ENCODE data around the gene SREBF2.

Gene SREBF2

DNA sequence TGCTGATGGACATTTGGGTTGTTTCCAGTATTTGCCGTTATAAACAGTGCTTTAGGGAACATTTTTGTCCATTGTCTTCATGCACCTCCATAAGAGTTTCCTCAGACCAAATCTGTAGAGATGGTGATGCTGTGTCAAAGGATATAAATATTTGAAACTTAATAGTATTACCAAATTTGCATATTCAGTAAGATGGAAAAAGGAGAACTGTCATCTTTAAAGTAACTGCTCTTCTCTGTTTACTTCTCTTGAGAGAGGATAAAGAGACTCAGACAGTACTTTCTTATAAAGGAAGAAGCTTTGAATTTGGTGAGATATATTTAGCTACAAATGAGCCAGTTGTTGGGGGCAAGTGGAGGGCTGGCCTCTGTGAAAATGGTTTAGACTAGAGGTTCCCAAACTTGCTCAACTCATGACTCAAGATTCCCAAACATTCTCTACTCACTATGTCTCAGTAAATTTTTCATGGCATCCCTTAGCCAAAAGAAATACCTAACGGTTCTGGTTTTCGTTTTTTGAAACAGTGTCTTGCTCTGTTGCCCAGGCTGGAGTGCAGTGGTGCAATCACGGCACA, 55.8 kb downstream of the SREBF2 start:
- peaks cover 43% of the 10 kb centered on the region for H3K36me3 Mint-ChIP-seq
- H3K27ac Mint-ChIP-seq, result peak overlapping the region; percentile 88
- H3K27me3 Mint-ChIP-seq, result no peaks in the 10 kb centered on the region
- ATAC-seq (ENCODE audit: low read depth), result peak; percentile 15
- H3K4me1 Mint-ChIP-seq, result peaks cover 31% of the 10 kb centered on the region
- peak overlapping the region; percentile 56 for H3K4me3 Mint-ChIP-seq
- no peaks in the 10 kb centered on the region for H3K9me3 Mint-ChIP-seq
- no peak for DNase-seq (ENCODE audit: low spot score in 2 of 2)

DNA sequence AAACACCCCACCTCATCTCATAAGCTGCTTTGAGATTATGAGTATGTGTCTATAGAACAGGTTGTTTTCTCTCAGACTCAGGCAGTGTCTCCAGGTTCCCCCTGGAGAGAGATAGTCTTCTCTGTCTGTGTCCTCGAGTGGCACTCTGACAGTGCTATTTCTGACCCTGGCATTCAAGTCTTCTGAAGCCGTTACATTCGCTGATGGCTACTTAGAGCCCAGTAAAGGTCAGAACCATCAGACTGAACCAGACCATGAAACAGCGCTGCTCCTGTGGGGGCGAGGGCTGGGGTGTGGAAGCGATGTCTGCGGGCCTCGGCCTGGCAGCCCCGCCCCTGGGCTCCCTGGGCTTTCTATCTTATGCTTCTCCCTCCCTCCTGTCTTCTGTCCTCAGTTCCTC, 58.5 kb downstream of the SREBF2 start:
- ATAC-seq (ENCODE audit: low read depth) (no peak), DNase-seq (ENCODE audit: low spot score in 2 of 2) (no peak)
- Mint-ChIP-seq H3K36me3 (peaks cover 35% of the 10 kb centered on the region), H3K27me3 (no peaks in the 10 kb centered on the region), H3K4me3 (no peak overlapping the region), H3K9me3 (no peaks in the 10 kb centered on the region), H3K4me1 (peaks cover 22% of the 10 kb centered on the region), H3K27ac (peak overlapping the region; percentile 69)

DNA sequence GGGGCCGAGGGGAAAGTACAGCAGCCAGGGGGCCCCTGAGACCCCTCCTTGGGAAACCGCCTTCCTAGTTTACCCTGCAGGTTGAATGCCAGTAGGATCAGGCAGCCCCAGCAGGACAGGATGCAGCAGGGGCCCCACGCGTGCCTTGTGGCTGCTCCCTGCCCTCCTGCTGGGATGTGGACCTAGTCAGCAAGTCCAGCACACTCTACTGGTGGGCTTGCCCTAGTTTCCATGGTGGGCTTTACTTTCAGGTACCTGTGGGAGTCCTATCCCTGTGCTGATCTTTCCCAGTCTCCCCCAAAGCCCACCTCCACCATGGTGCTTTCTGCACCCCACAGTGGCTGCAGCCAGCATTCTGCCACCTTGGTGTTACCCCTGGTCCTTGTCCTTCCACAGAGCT, 59.8 kb downstream of the SREBF2 start:
- Mint-ChIP-seq H3K27ac (peak overlapping the region; percentile 82), H3K4me3 (no peak overlapping the region), H3K4me1 (peaks cover 12% of the 10 kb centered on the region), H3K36me3 (peaks cover 28% of the 10 kb centered on the region), H3K27me3 (no peaks in the 10 kb centered on the region), H3K9me3 (no peaks in the 10 kb centered on the region)
- ATAC-seq (ENCODE audit: low read depth) (no peak), DNase-seq (ENCODE audit: low spot score in 2 of 2) (no peak)

DNA sequence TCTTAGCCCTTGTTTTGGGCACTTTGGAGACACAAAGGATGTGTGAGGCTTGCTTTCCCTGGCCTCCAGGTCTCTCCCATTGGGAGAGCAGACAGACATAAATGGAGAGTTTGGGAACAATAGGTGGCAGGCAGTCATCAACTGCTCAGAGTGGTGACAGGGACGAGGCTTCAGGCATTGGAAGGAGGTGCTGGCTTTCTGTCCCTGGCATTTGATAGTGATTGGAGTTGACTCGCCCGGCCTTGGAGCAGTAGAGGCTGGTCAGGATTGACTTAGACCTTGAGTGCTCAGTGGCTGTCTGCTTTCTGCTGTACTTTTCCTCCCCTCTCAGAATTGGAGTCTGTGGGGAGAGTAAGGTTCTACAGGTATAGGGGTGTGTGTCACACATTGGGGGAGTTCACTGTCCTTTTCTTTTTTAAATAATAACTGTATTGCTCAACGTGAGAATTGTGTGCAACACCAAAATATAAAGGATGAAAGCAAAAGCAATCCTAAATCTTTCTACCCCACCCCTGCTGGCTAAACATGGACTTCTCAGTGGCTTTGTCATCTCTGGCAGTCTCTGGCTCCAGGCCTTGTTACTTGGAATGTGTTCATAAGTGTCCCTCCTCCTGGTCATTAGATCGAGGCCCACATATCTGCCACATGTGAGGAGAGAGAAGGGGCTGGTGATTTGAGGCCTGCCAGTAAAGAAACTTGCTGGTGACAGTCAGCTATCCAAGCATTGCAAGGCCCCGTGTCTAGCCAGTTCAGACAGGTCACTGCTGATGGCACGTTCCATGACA, 60.9 kb downstream of the SREBF2 start:
- no peak for ATAC-seq (ENCODE audit: low read depth)

DNA sequence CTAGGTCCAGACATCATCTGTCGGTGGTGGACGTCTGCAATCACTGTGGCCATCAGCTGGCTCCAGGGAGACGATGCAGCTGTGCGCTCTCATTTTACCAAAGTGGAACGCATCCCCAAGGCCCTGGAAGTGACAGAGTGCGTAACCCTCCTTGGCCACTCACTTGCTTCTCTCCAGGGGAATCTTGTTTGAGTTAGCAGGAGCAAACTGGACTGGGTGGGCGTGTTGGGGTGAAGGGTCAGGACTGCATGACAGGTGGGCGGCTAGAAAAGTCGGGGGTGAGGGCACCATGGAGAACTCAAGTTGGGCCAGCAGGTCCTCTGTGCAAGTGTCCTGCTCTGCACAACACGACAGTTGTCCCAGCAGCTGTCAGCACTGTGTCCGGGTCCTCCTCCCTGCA, 65.7 kb downstream of the SREBF2 start:
- H3K9me3 Mint-ChIP-seq, result no peaks in the 10 kb centered on the region
- DNase-seq (ENCODE audit: low spot score in 2 of 2) (no peak), ATAC-seq (ENCODE audit: low read depth) (no peak)
- H3K27ac Mint-ChIP-seq, result no peak overlapping the region
- no peak overlapping the region for H3K4me3 Mint-ChIP-seq
- H3K4me1 Mint-ChIP-seq, result no peaks in the 10 kb centered on the region
- H3K27me3 Mint-ChIP-seq, result no peaks in the 10 kb centered on the region
- H3K36me3 Mint-ChIP-seq, result peaks cover 14% of the 10 kb centered on the region

More for the DNA sequence above, 60.9 kb downstream of the SREBF2 start:
- Mint-ChIP-seq H3K4me3 (no peak overlapping the region), H3K27ac (no peak overlapping the region), H3K36me3 (peaks cover 26% of the 10 kb centered on the region), H3K27me3 (no peaks in the 10 kb centered on the region), H3K4me1 (peaks cover 2% of the 10 kb centered on the region), H3K9me3 (no peaks in the 10 kb centered on the region)
- DNase-seq (ENCODE audit: low spot score in 2 of 2), result no peak

DNA sequence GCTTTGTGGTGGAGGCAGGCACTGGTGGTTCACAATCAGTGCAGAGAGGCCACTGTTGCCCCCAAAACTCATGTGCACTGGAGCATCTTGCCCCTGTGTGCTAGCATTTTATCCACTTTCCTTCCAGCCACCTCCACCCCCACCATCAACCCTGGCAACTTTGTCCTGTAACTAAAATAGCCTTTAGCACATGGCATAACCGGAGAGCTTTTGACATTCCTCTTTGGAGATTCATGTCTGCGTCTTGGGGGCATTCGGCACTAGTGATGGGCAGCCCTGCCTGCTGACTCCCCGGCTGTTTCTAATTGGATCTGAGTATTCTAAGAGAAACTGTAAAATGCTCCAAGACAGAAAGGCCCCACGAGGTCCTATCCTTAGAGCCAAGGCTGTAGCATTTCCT, 66.2 kb downstream of the SREBF2 start:
- Mint-ChIP-seq H3K27ac (no peak overlapping the region), H3K4me3 (no peak overlapping the region), H3K36me3 (peaks cover 15% of the 10 kb centered on the region), H3K9me3 (no peaks in the 10 kb centered on the region), H3K4me1 (no peaks in the 10 kb centered on the region), H3K27me3 (no peaks in the 10 kb centered on the region)
- ATAC-seq (ENCODE audit: low read depth), result no peak
- DNase-seq (ENCODE audit: low spot score in 2 of 2), result no peak

DNA sequence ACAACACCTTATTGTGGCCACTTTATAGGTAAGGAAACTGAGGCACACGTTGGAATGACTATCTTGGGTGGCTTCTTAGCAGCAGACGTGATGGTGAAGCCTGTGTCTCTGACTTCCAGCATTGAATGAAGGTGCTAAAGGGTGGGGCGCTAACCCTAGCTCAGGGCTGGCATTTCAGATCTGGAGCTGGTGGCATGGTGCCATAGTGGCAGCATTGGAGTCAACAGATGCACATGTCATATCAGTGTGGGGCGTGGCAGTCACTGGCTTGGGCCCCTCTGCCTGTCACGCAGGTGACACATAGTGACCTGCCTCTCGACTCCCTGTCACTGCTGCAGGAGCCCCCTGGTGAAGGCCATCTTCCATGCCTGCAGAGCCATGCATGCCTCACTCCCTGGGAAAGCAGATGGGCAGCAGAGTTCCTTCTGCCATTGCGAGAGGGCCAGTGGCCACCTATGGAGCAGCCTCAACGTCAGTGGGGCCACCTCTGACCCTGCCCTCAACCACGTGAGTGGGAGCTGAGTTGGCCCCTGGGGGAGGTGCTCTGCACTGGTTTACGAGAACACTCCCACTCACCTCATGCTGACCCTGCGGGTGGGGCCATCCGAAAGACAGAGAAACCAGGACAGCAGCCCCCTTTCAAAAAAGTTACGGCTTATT, 67.2 kb downstream of the SREBF2 start:
- Mint-ChIP-seq H3K27me3 (no peaks in the 10 kb centered on the region), H3K4me3 (no peak overlapping the region), H3K4me1 (no peaks in the 10 kb centered on the region), H3K27ac (no peak overlapping the region), H3K9me3 (no peaks in the 10 kb centered on the region), H3K36me3 (peaks cover 17% of the 10 kb centered on the region)
- ATAC-seq (ENCODE audit: low read depth) (no peak), DNase-seq (ENCODE audit: low spot score in 2 of 2) (no peak)

DNA sequence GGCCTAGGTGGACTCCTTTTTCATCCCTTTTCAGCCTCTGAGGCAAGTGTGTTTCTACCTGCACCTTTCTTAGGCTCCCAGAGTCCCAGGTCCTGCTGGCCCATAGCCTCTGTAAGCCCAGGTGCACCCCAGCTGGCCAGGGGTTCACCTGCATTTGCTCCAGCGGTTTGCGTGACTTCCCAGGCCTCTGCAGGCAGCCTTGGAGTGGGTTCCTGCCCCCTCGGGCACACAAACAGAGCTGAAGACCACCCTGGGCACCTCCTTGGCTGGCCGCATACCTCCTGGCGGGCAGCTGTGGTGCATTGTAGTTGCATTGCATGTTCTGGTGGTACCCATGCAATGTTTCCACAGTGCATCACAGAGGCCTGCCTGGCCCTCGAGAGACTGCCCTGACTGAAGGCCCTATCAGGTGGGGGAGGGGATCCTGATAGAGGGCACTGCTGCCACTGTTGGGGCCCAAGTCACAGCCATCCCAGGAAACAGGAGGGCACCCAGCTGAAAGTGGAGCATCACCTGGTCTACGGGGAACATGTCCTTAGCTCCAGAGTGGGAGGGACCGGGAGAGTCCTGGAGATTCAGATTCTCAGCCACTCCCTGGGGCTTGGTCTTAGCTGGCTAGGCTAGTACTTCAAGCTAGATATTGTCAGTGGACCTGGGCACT, 67.9 kb downstream of the SREBF2 start:
- peaks cover 19% of the 10 kb centered on the region for H3K36me3 Mint-ChIP-seq
- ATAC-seq (ENCODE audit: low read depth), result no peak

DNA sequence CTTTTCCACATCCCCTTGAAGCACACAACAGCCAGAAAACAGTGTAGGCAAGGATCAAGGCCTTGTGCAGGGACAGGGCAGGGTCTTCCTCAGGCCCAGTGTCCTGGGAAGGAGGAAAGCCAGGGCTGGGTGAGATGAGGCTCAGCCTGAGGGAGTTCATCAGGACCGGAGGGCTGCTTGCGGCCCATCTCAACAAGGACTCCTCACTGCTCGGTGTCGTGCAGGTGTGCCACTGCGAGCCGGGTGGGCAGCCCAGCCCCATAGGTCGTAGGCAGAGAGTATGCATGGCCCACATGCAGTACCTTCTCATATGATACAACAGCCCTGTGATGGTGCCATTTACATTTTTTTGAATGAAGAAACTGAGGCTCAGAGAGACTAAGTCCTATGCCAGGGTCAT, 69.1 kb downstream of the SREBF2 start:
- ATAC-seq (ENCODE audit: low read depth), result no peak
- H3K27me3 Mint-ChIP-seq, result no peaks in the 10 kb centered on the region
- H3K9me3 Mint-ChIP-seq, result no peaks in the 10 kb centered on the region
- H3K4me1 Mint-ChIP-seq, result no peaks in the 10 kb centered on the region
- H3K27ac Mint-ChIP-seq, result no peak overlapping the region
- no peak for DNase-seq (ENCODE audit: low spot score in 2 of 2)
- no peak overlapping the region for H3K4me3 Mint-ChIP-seq
- H3K36me3 Mint-ChIP-seq, result peaks cover 14% of the 10 kb centered on the region

More for the DNA sequence above, 67.9 kb downstream of the SREBF2 start:
- Mint-ChIP-seq H3K27me3 (no peaks in the 10 kb centered on the region), H3K27ac (no peak overlapping the region), H3K4me3 (no peak overlapping the region), H3K9me3 (no peaks in the 10 kb centered on the region), H3K4me1 (no peaks in the 10 kb centered on the region)
- no peak for DNase-seq (ENCODE audit: low spot score in 2 of 2)

DNA sequence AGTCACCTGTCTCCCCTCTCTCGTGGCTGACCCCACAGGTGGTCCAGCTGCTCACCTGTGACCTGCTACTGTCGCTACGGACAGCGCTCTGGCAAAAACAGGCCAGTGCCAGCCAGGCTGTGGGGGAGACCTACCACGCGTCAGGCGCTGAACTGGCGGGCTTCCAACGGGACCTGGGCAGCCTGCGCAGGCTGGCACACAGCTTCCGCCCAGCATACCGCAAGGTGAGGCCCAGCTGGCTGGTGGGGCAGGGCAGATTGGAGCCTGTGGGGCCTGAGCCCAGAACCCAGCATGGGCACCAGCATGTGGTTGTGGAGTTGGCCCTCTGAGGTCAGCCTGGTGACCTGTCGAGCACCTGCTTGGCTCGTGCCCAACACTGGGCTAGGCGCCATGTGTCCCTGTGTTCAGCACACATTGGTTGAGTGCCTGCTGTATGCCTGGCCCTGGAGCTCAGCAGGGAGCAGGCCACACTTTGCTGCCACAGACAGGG, 70.1 kb downstream of the SREBF2 start:
- ATAC-seq (ENCODE audit: low read depth) (no peak), DNase-seq (ENCODE audit: low spot score in 2 of 2) (no peak)
- H3K36me3 Mint-ChIP-seq, result peaks cover 14% of the 10 kb centered on the region
- H3K4me3 Mint-ChIP-seq, result no peak overlapping the region
- H3K9me3 Mint-ChIP-seq, result no peaks in the 10 kb centered on the region
- H3K27ac Mint-ChIP-seq, result no peak overlapping the region
- H3K4me1 Mint-ChIP-seq, result peaks cover 3% of the 10 kb centered on the region
- no peaks in the 10 kb centered on the region for H3K27me3 Mint-ChIP-seq

DNA sequence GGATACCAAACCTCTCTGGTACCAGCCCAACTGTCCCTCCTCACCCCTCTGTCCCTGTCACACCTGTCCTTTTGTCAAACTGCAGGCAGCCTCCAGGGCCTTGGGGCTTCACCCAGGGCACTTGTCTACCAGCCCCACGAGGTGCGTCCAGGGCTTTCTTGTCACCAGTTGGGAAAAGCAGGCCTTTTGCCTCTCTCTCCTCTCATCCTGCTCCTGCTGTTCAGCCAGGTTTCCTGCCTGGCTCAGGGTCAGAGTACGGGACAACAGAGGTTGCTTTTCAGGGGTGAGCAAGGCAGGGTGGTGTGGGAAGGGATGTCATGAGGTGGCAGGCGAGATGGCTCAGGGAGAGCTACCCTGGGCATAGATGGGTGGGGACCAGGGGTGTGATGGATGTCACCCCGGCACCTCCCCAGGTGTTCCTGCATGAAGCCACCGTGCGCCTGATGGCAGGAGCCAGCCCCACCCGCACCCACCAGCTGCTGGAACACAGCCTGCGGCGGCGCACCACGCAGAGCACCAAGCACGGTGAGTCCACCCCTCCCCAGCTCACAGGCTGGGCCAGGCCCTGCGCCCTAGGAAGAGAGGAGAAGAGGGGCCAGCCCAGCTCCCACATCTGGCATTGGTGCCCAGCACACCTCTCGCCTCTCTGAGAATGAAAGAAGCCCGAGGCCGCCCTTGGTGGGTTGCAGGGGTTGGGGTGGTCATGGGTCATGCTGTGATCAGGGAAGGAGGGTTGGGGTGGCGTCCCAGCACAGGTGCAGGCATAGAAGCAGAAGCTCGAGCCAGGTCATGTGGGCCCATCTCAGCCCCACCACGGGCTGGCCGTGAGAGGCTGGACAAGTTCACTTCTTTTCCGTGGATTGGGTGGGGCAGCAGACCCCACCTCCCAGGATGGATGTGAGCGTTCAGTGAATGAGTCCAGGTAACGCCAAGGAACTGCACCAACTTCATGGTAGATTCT, 71.8 kb downstream of the SREBF2 start:
- no peaks in the 10 kb centered on the region for H3K9me3 Mint-ChIP-seq
- H3K4me1 Mint-ChIP-seq, result peaks cover 15% of the 10 kb centered on the region
- no peak overlapping the region for H3K4me3 Mint-ChIP-seq
- ATAC-seq (ENCODE audit: low read depth) (no peak), DNase-seq (ENCODE audit: low spot score in 2 of 2) (peak in 1 of 2 donors; percentile 19)
- no peaks in the 10 kb centered on the region for H3K27me3 Mint-ChIP-seq
- peaks cover 12% of the 10 kb centered on the region for H3K36me3 Mint-ChIP-seq
- H3K27ac Mint-ChIP-seq, result peak overlapping the region; percentile 14

DNA sequence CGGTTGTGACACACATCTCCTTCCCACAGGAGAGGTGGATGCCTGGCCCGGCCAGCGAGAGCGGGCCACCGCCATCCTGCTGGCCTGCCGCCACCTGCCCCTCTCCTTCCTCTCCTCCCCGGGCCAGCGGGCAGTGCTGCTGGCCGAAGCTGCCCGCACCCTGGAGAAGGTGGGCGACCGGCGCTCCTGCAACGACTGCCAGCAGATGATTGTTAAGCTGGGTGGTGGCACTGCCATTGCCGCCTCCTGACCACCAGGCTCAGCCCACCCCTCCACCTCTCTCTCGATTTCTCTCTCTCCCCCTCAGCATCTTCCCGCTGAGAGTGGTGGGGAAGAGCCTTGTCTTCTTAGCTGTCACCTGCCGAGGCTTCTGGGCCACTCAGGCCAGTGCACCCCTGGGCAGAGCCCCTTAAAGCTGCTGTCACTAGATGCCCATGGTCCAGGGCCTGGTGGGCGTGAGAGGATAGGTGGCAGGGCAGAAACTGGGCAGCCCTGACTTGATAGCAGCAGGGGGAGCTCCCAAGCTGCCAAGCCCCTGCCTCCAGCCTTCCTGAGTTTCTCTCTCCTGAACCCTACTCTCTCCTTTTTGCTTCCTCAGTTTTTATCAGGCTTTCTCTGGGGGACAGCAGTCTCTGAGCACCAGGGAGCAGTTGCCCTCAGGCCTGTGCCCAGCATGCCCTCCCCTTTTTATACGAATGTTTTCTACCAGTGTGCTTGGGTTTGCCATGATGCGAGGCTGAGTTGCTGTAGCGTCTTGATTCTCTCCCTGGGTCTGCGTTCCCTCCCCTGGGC, 72.7 kb downstream of the SREBF2 start:
- H3K4me3 Mint-ChIP-seq, result no peak overlapping the region
- no peaks in the 10 kb centered on the region for H3K9me3 Mint-ChIP-seq
- DNase-seq (ENCODE audit: low spot score in 2 of 2), result no peak
- ATAC-seq (ENCODE audit: low read depth), result no peak
- H3K36me3 Mint-ChIP-seq, result peaks cover 12% of the 10 kb centered on the region
- no peaks in the 10 kb centered on the region for H3K27me3 Mint-ChIP-seq
- H3K4me1 Mint-ChIP-seq, result peaks cover 15% of the 10 kb centered on the region
- peak overlapping the region; percentile 87 for H3K27ac Mint-ChIP-seq

Data from memory B cell (primary cell).